ENCODE measurements around the gene EPHB6.

GRCh38 chr7:142880876-142881505, 26.1 kb downstream of the EPHB6 start:
- TF ChIP-seq CTCF (conservative IDR thresholded peaks at IDR 0.05; ENCODE audit: low read length) = peak; percentile 87
- TF ChIP-seq EZH2phosphoT487 (IDR thresholded peaks at IDR 0.05; ENCODE audit: borderline replicate concordance, low read depth, low read length) = no peak

Data from OCI-LY7 (cell line).